Measurements from ENCODE around the gene FGF16.
"Not testable (repeated sequence)": the region's sequence is repeated elsewhere in the genome, so short reads cannot be mapped to it uniquely, and the experiment has no call there.

Gene FGF16

GRCh38 chrX:77446908-77447652 lies at the start of gene FGF16:
FGF16 (plus strand) TSS chrX:77447389; CDS start chrX:77447675, 286 bp downstream.
- DNase-seq (ENCODE audit: low spot score) = no peak

- DNase-seq (ENCODE audit: low spot score) = no peak
Observed at GRCh38 chrX:77398330-77398954, 48.7 kb upstream of the FGF16 start.

- no peak for DNase-seq (ENCODE audit: low spot score)
Observed at GRCh38 chrX:77404419-77404818, 42.8 kb upstream of the FGF16 start.

GRCh38 chrX:77407821-77408220 lies 39.4 kb upstream of the FGF16 start:
- not testable (repeated sequence) for DNase-seq (ENCODE audit: low spot score)

GRCh38 chrX:77412631-77413030 lies 34.6 kb upstream of the FGF16 start:
- no peak for DNase-seq (ENCODE audit: low spot score)

- no peak for DNase-seq (ENCODE audit: low spot score)
Observed at GRCh38 chrX:77415161-77415560, 32.0 kb upstream of the FGF16 start.

GRCh38 chrX:77415882-77416281 lies 31.3 kb upstream of the FGF16 start:
- no peak for DNase-seq (ENCODE audit: low spot score)

GRCh38 chrX:77422891-77423648 lies 24.1 kb upstream of the FGF16 start:
- DNase-seq (ENCODE audit: low spot score) = no peak

GRCh38 chrX:77426811-77427210 lies 20.4 kb upstream of the FGF16 start:
- DNase-seq (ENCODE audit: low spot score) = no peak

GRCh38 chrX:77427611-77428010 lies 19.6 kb upstream of the FGF16 start:
- no peak for DNase-seq (ENCODE audit: low spot score)

GRCh38 chrX:77428551-77428950 lies 18.6 kb upstream of the FGF16 start:
- no peak for DNase-seq (ENCODE audit: low spot score)

GRCh38 chrX:77431227-77431626 lies 16.0 kb upstream of the FGF16 start:
- no peak for DNase-seq (ENCODE audit: low spot score)

- no peak for DNase-seq (ENCODE audit: low spot score)
Observed at GRCh38 chrX:77433001-77433400, 14.2 kb upstream of the FGF16 start.

GRCh38 chrX:77434962-77435361 lies 12.2 kb upstream of the FGF16 start:
- DNase-seq (ENCODE audit: low spot score) = no peak

- no peak for DNase-seq (ENCODE audit: low spot score)
Observed at GRCh38 chrX:77436271-77436670, 10.9 kb upstream of the FGF16 start.

- no peak for DNase-seq (ENCODE audit: low spot score)
Observed at GRCh38 chrX:77436682-77437081, 10.5 kb upstream of the FGF16 start.

- no peak for DNase-seq (ENCODE audit: low spot score)
Observed at GRCh38 chrX:77440330-77440729, 6.9 kb upstream of the FGF16 start.

GRCh38 chrX:77441033-77441432 lies 6.2 kb upstream of the FGF16 start:
- no peak for DNase-seq (ENCODE audit: low spot score)

- DNase-seq (ENCODE audit: low spot score) = no peak
Observed at GRCh38 chrX:77441479-77441878, 5.7 kb upstream of the FGF16 start.

GRCh38 chrX:77442728-77443127 lies 4.5 kb upstream of the FGF16 start:
- DNase-seq (ENCODE audit: low spot score) = no peak

GRCh38 chrX:77444075-77444474 lies 3.1 kb upstream of the FGF16 start:
- DNase-seq (ENCODE audit: low spot score) = no peak

- no peak for DNase-seq (ENCODE audit: low spot score)
Observed at GRCh38 chrX:77444545-77444944, 2.6 kb upstream of the FGF16 start.

- no peak for DNase-seq (ENCODE audit: low spot score)
Observed at GRCh38 chrX:77446029-77446585, 1.1 kb upstream of the FGF16 start.

All from cerebellar cortex (tissue), 1 donor.